Gastroesophageal sphincter (tissue), 4 donors: ENCODE results near the gene MAPK8. TPM values are rescaled to one million over a fixed set of nuclear protein-coding genes. Genes with fewer than 3 reads are reported as not detected.

Experiments used
- ATAC-seq: fragments of 150-250 bp; one replicate; pipeline ENCODE4 v1.9.1; 2016; ENCODE audit warnings: mild to moderate bottlenecking, moderate library complexity
- H3K27ac ChIP-seq, 4 donors: fragments of 200-600 bp; sonication (generic) in 3 of 4; 1 replicate in 3 of 4; 2 replicates in 1 of 4; pipeline ENCODE4 v1.5.1; 2016 to 2019
- H3K27me3 ChIP-seq: fragments of 200-600 bp; sonication (generic); one replicate; pipeline ENCODE4 v1.5.1; 2019
- H3K36me3 ChIP-seq, 2 donors: fragments of 200-600 bp; sonication (generic); one replicate each; pipeline ENCODE4 v1.5.1; 2019; ENCODE audit warnings: control low read depth in 1 of 2
- H3K4me1 ChIP-seq, 3 donors: fragments of 200-600 bp; sonication (generic); 1 replicate in 2 of 3; 2 replicates in 1 of 3; pipeline ENCODE4 v1.5.1; 2016 to 2019; ENCODE audit warnings: control low read depth in 2 of 3
- H3K4me3 ChIP-seq, 2 donors: fragments of 200-600 bp; sonication (generic); one replicate each; pipeline ENCODE4 v1.5.1; 2019; ENCODE audit warnings: mild to moderate bottlenecking in 1 of 2, moderate library complexity in 1 of 2
- H3K9me3 ChIP-seq, 3 donors: fragments of 200-600 bp; sonication (generic); one replicate each; pipeline ENCODE4 v1.5.1; 2017 to 2019; ENCODE audit warnings: control low read depth in 2 of 3
- CTCF ChIP-seq, 4 experiments: fragments of 200-600 bp in 2 of 4; fragments of 450-650 bp in 2 of 4; sonication (generic) in 1 of 4; IDR thresholded peaks; one replicate each; pipeline ENCODE4 v1.5.1; 2017 to 2019; ENCODE audit warnings: antibody characterized with exemption in 4 of 4, mild to moderate bottlenecking in 2 of 4, moderate library complexity in 2 of 4
- EP300 ChIP-seq: sonication (generic); formaldehyde crosslinking; IDR thresholded peaks from one replicate; pipeline ENCODE4 v1.6.1; 2017; ENCODE audit warnings: antibody characterized with exemption, mild to moderate bottlenecking
- POLR2A ChIP-seq, 2 donors: fragments of 450-650 bp; IDR thresholded peaks; one replicate each; pipeline ENCODE4 v1.6.1; 2017; ENCODE audit warnings: antibody characterized with exemption in 2 of 2, mild to moderate bottlenecking in 2 of 2, moderate library complexity in 1 of 2
- POLR2AphosphoS5 ChIP-seq: sonication (generic); formaldehyde crosslinking; IDR thresholded peaks from one replicate; pipeline ENCODE4 v1.6.1; 2017; ENCODE audit warnings: antibody characterized with exemption
- WGBS, 2 donors: methylation state at CpG; one replicate each; pipeline ENCODE4 v1.1.5; 2018; ENCODE audit warnings: low coverage in 1 of 2; 5-methylcytosine and 5-hydroxymethylcytosine counted together
- total RNA-seq, 4 donors: library from RNA; depleted of rRNA; stranded (reverse); fragments of >200 nt; gene quantifications; one replicate each; pipeline ENCODE4 v1.1.0, GENCODE V29; 2016

Gene MAPK8
- total RNA-seq, 4 donors from 2014 or later, result 35.6 to 63.7 (median 40.7) TPM

GRCh38 chr10:48411510-48411909 lies 105.0 kb downstream of the MAPK8 start:
- H3K4me3 ChIP-seq, result no peak overlapping the region
- H3K27ac ChIP-seq, result no peak overlapping the region
- no peaks in the 10 kb centered on the region for H3K4me1 ChIP-seq
- WGBS, 2 donors, result 90 to 100% methylated on average over 2 of the region's 2 CpGs
- no peaks in the 10 kb centered on the region for H3K27me3 ChIP-seq
- H3K36me3 ChIP-seq, result peaks cover 0 to 55% of the 10 kb centered on the region in 2 donors
- no peak for ATAC-seq
- TF ChIP-seq POLR2A (IDR thresholded peaks at IDR 0.05), result no peak
- TF ChIP-seq POLR2AphosphoS5, result no peak
- TF ChIP-seq CTCF (IDR thresholded peaks at IDR 0.05), result no peak
- no peak for TF ChIP-seq EP300
- peaks cover 0 to 16% (median 0%) of the 10 kb centered on the region in 3 donors for H3K9me3 ChIP-seq

GRCh38 chr10:48412081-48412480 lies 105.6 kb downstream of the MAPK8 start:
- no peak overlapping the region for H3K27ac ChIP-seq
- H3K27me3 ChIP-seq, result no peaks in the 10 kb centered on the region
- 94 to 100% methylated on average over 3 of the region's 3 CpGs for WGBS, 2 donors
- no peak for ATAC-seq
- no peaks in the 10 kb centered on the region for H3K4me1 ChIP-seq
- H3K9me3 ChIP-seq, result peaks cover 0 to 16% (median 0%) of the 10 kb centered on the region in 3 donors
- H3K36me3 ChIP-seq, result peaks cover 0 to 51% of the 10 kb centered on the region in 2 donors
- no peak overlapping the region for H3K4me3 ChIP-seq
- TF ChIP-seq POLR2A (IDR thresholded peaks at IDR 0.05), result no peak
- no peak for TF ChIP-seq POLR2AphosphoS5

- Histone ChIP-seq H3K27ac (no peak overlapping the region), H3K4me1 (no peaks in the 10 kb centered on the region), H3K4me3 (no peak overlapping the region), H3K36me3 (peaks cover 0 to 51% of the 10 kb centered on the region in 2 donors), H3K9me3 (peaks cover 0 to 16% (median 0%) of the 10 kb centered on the region in 3 donors), H3K27me3 (no peaks in the 10 kb centered on the region)
- 94 to 98% methylated on average over 4 of the region's 4 CpGs for WGBS, 2 donors
- TF ChIP-seq POLR2AphosphoS5, result no peak
- TF ChIP-seq CTCF (IDR thresholded peaks at IDR 0.05), result no peak
- TF ChIP-seq EP300, result no peak
- TF ChIP-seq POLR2A (IDR thresholded peaks at IDR 0.05), result no peak
- ATAC-seq, result no peak
These were observed 106.5 kb downstream of the MAPK8 start for GRCh38 chr10:48412933-48413332.

- TF ChIP-seq POLR2AphosphoS5 (no peak), CTCF (IDR thresholded peaks at IDR 0.05) (no peak), POLR2A (IDR thresholded peaks at IDR 0.05) (no peak), EP300 (no peak)
- WGBS, 2 donors, result 100% methylated on average over 1 of the region's 1 CpG; no CpG with 5 or more reads in 1 of the 2 donors
- H3K4me1 ChIP-seq, result no peaks in the 10 kb centered on the region
These were observed 107.7 kb downstream of the MAPK8 start for GRCh38 chr10:48414160-48414559.

GRCh38 chr10:48414778-48415177 lies 108.3 kb downstream of the MAPK8 start:
- TF ChIP-seq EP300, result no peak
- no peak for TF ChIP-seq POLR2A (IDR thresholded peaks at IDR 0.05)
- no peak for TF ChIP-seq CTCF (IDR thresholded peaks at IDR 0.05)
- no peak for TF ChIP-seq POLR2AphosphoS5
- Histone ChIP-seq H3K36me3 (peaks cover 0 to 35% of the 10 kb centered on the region in 2 donors), H3K27me3 (no peaks in the 10 kb centered on the region), H3K9me3 (peaks cover 0 to 16% (median 0%) of the 10 kb centered on the region in 3 donors), H3K4me3 (no peak overlapping the region), H3K4me1 (no peaks in the 10 kb centered on the region), H3K27ac (no peak overlapping the region)
- no peak for ATAC-seq
- 93 to 100% methylated on average over 1 of the region's 1 CpG for WGBS, 2 donors

More at GRCh38 chr10:48414160-48414559, 107.7 kb downstream of the MAPK8 start:
- H3K27me3 ChIP-seq, result no peaks in the 10 kb centered on the region
- peaks cover 0 to 41% of the 10 kb centered on the region in 2 donors for H3K36me3 ChIP-seq
- no peak for ATAC-seq
- H3K27ac ChIP-seq, result no peak overlapping the region
- H3K9me3 ChIP-seq, result peaks cover 0 to 16% (median 0%) of the 10 kb centered on the region in 3 donors
- no peak overlapping the region for H3K4me3 ChIP-seq
